IMR-90 (cell line): ENCODE results near the gene ACTRT2. TPM values are rescaled to one million over a fixed set of nuclear protein-coding genes. Genes with fewer than 3 reads are reported as not detected.

ENCODE experiments used
- ATAC-seq: fragments of 200-7000 bp; cut with Tn5 transposase; 2 replicates; pipeline ENCODE4 v1.9.1; 2020; ENCODE audit warnings: low read depth, mild to moderate bottlenecking, moderate library complexity
- BruUV-seq: library from RNA; stranded (reverse); fragments of 400-500 nt; replicated peaks from 2 replicates; lab custom pipeline; 2021; lab: Mats Ljungman, UMichigan
- CTCF ChIA-PET: fragments of 300-600 bp; formaldehyde crosslinking; extraction: SDS; loops from one replicate; lab custom pipeline; 2021; ENCODE audit warnings: antibody characterized with exemption; lab: Yijun Ruan, JAX
- POLR2A ChIA-PET: fragments of 300-600 bp; sonication (Branson Sonifier 250); formaldehyde crosslinking; loops from one replicate; lab custom pipeline; 2022; ENCODE audit warnings: antibody characterized with exemption; ENCODE audit not compliant: unreplicated experiment; lab: Charles Lee
- DNase-seq: peaks from one replicate; pipeline ENCODE4 v3.0.0; 2013
- H2AFZ ChIP-seq: replicated peaks from 2 replicates; pipeline ENCODE3; 2013; ENCODE audit warnings: low read length, mild to moderate bottlenecking; ENCODE audit not compliant: poor library complexity
- H2AK5ac ChIP-seq: 2 replicates; pipeline ENCODE4 v1.6.1; 2013; ENCODE audit warnings: low read depth, low read length, inconsistent platforms
- H2AK9ac ChIP-seq: replicated peaks from 2 replicates; pipeline ENCODE3; 2013; ENCODE audit warnings: mild to moderate bottlenecking, low read depth, low read length, moderate library complexity; ENCODE audit not compliant: poor library complexity
- H2BK120ac ChIP-seq: 2 replicates; pipeline ENCODE4 v1.6.1; 2013; ENCODE audit warnings: low read depth, low read length, inconsistent platforms
- H2BK15ac ChIP-seq: 3 replicates; pipeline ENCODE4 v1.6.1; 2013; ENCODE audit warnings: low read depth, low read length, inconsistent platforms
- H2BK20ac ChIP-seq: 2 replicates; pipeline ENCODE4 v1.6.1; 2013; ENCODE audit warnings: low read depth, mild to moderate bottlenecking, inconsistent platforms, low read length, moderate library complexity
- H2BK5ac ChIP-seq: 2 replicates; pipeline ENCODE4 v1.6.1; 2013; ENCODE audit warnings: mild to moderate bottlenecking, low read depth, low read length, inconsistent platforms; ENCODE audit not compliant: poor library complexity, severe bottlenecking
- H3K14ac ChIP-seq: replicated peaks from 2 replicates; pipeline ENCODE4 v1.6.1; 2013; ENCODE audit warnings: low read depth, low read length, inconsistent platforms
- H3K18ac ChIP-seq: 2 replicates; pipeline ENCODE4 v1.6.1; 2013; ENCODE audit warnings: low read depth, low read length, control low read depth
- H3K23ac ChIP-seq: 2 replicates; pipeline ENCODE4 v1.6.1; 2013; ENCODE audit warnings: low read depth, low read length, inconsistent platforms
- H3K27ac ChIP-seq: 2 replicates; pipeline ENCODE4 v1.5.1; 2013; ENCODE audit warnings: mild to moderate bottlenecking, control low read depth, low read length; ENCODE audit not compliant: insufficient read depth
- H3K27me3 ChIP-seq: 2 replicates; pipeline ENCODE4 v1.6.1; 2013; ENCODE audit warnings: low read length; ENCODE audit not compliant: control insufficient read depth, insufficient read depth
- H3K36me3 ChIP-seq: 2 replicates; pipeline ENCODE4 v1.6.1; 2013; ENCODE audit warnings: low read length, mixed read lengths; ENCODE audit not compliant: control insufficient read depth, insufficient read depth
- H3K4ac ChIP-seq: 2 replicates; pipeline ENCODE4 v1.6.1; 2013; ENCODE audit warnings: low read depth, low read length, inconsistent platforms
- H3K4me1 ChIP-seq: 2 replicates; pipeline ENCODE4 v1.6.1; 2013; ENCODE audit warnings: low read length, mixed read lengths; ENCODE audit not compliant: control insufficient read depth, insufficient read depth
- H3K4me2 ChIP-seq: 2 replicates; pipeline ENCODE4 v1.6.1; 2013; ENCODE audit warnings: low read depth, mild to moderate bottlenecking, control low read depth, low read length, moderate library complexity
- H3K4me3 ChIP-seq: 2 replicates; pipeline ENCODE4 v1.5.1; 2013; ENCODE audit warnings: low read depth, mild to moderate bottlenecking, control low read depth, low read length, moderate library complexity; ENCODE audit not compliant: insufficient read depth
- H3K56ac ChIP-seq: 2 replicates; pipeline ENCODE4 v1.6.1; 2013; ENCODE audit warnings: low read length, inconsistent platforms; ENCODE audit not compliant: insufficient read depth; ENCODE audit errors: extremely low read depth
- H3K79me1 ChIP-seq, 2 experiments: 2 replicates each; pipeline ENCODE4 v1.6.1; 2013; ENCODE audit warnings: low read length in 2 of 2, inconsistent platforms in 1 of 2, low read depth in 1 of 2
- H3K9ac ChIP-seq: 2 replicates; pipeline ENCODE4 v1.6.1; 2013; ENCODE audit warnings: low read depth, low read length, control low read depth
- H3K9me1 ChIP-seq: 2 replicates; pipeline ENCODE4 v1.6.1; 2013; ENCODE audit warnings: low read length, inconsistent platforms; ENCODE audit not compliant: insufficient read depth
- H3K9me3 ChIP-seq: 2 replicates; pipeline ENCODE4 v1.6.1; 2013; ENCODE audit warnings: low read length; ENCODE audit not compliant: control insufficient read depth, insufficient read depth
- H4K20me1 ChIP-seq: 2 replicates; pipeline ENCODE4 v1.6.1; 2013; ENCODE audit warnings: low read length, inconsistent platforms; ENCODE audit not compliant: insufficient read depth
- H4K5ac ChIP-seq: 2 replicates; pipeline ENCODE4 v1.6.1; 2013; ENCODE audit warnings: mild to moderate bottlenecking, low read depth, low read length, control low read depth
- H4K8ac ChIP-seq, 2 experiments: 2 replicates each; pipeline ENCODE4 v1.6.1; 2013; ENCODE audit warnings: low read depth in 2 of 2, low read length in 2 of 2, control low read depth in 1 of 2, inconsistent platforms in 1 of 2
- H4K91ac ChIP-seq: 2 replicates; pipeline ENCODE4 v1.6.1; 2013; ENCODE audit warnings: low read depth, low read length, inconsistent platforms; ENCODE audit not compliant: insufficient read depth
- BHLHE40 ChIP-seq: fragments of 150-350 bp; IDR thresholded peaks from 2 replicates; pipeline ENCODE4 v1.6.1; 2016; ENCODE audit warnings: mild to moderate bottlenecking, low read depth, low read length
- CEBPB ChIP-seq: IDR thresholded peaks from 2 replicates; pipeline ENCODE4 v1.6.1; 2012; ENCODE audit warnings: low read depth, low read length, improper control_type of control experiment
- CHD1 ChIP-seq: IDR thresholded peaks from 2 replicates; pipeline ENCODE4 v1.6.1; 2012; ENCODE audit warnings: low read depth, low read length, improper control_type of control experiment
- CTCF ChIP-seq: conservative IDR thresholded peaks from 2 replicates; pipeline ENCODE4 v1.5.1; 2012; ENCODE audit warnings: mild to moderate bottlenecking, low read depth, low read length, improper control_type of control experiment
- ELK1 ChIP-seq: fragments of 150-350 bp; IDR thresholded peaks from 2 replicates; pipeline ENCODE4 v1.6.1; 2016; ENCODE audit warnings: low read depth, mild to moderate bottlenecking, low read length, moderate library complexity, borderline replicate concordance
- FOS ChIP-seq: fragments of 150-350 bp; IDR thresholded peaks from 2 replicates; pipeline ENCODE4 v1.6.1; 2016; ENCODE audit warnings: low read depth, low read length
- MAFK ChIP-seq: IDR thresholded peaks from 2 replicates; pipeline ENCODE4 v1.6.1; 2012; ENCODE audit warnings: low read depth, low read length, improper control_type of control experiment
- MAZ ChIP-seq: IDR thresholded peaks from 2 replicates; pipeline ENCODE4 v1.6.1; 2012; ENCODE audit warnings: low read depth, mild to moderate bottlenecking, low read length, improper control_type of control experiment, moderate library complexity, borderline replicate concordance
- MXI1 ChIP-seq: IDR thresholded peaks from 2 replicates; pipeline ENCODE4 v1.6.1; 2012; ENCODE audit warnings: low read depth, mild to moderate bottlenecking, low read length, moderate library complexity, borderline replicate concordance
- NFE2L2 ChIP-seq: fragments of 150-350 bp; IDR thresholded peaks from 2 replicates; pipeline ENCODE4 v1.6.1; 2016; ENCODE audit warnings: low read depth, mild to moderate bottlenecking, low read length
- POLR2A ChIP-seq: IDR thresholded peaks from 2 replicates; pipeline ENCODE4 v1.6.1; 2012; ENCODE audit warnings: mild to moderate bottlenecking, low read depth, low read length
- RAD21 ChIP-seq: IDR thresholded peaks from 2 replicates; pipeline ENCODE4 v1.6.1; 2012; ENCODE audit warnings: low read length, improper control_type of control experiment
- RFX5 ChIP-seq: IDR thresholded peaks from 2 replicates; pipeline ENCODE4 v1.8.0; 2012; ENCODE audit warnings: low read depth, mild to moderate bottlenecking, low read length, moderate library complexity
- SMC3 ChIP-seq: fragments of 150-350 bp; IDR thresholded peaks from 2 replicates; pipeline ENCODE4 v1.6.1; 2016; ENCODE audit warnings: low read depth, mild to moderate bottlenecking, antibody characterized with exemption, low read length, moderate library complexity
- WGBS, 2 experiments: methylation state at CpG; one replicate each; pipeline versions ENCODE4 v1.1.5 to v1.1.7; 2013; ENCODE audit warnings: missing lambda C conversion rate in 2 of 2; ENCODE audit not compliant: insufficient read length in 1 of 2; ENCODE audit errors: extremely low coverage in 2 of 2; 5-methylcytosine and 5-hydroxymethylcytosine counted together
- dilution Hi-C: fragments of 300-500 bp; cut with HindIII; formaldehyde crosslinking; loops from one replicate; pipeline ENCODE4 v1.14.3; 2018; ENCODE audit warnings: low sequenced_read_pairs; ENCODE audit not compliant: unreplicated experiment
- in situ Hi-C: fragments of 300-500 bp; cut with MboI; formaldehyde crosslinking; loops from 3 replicates; pipeline ENCODE4 v1.14.3; 2019; ENCODE audit warnings: low sequenced_read_pairs, inconsistent platforms, mixed read lengths
- intact Hi-C: fragments of 100-400 bp; cut with micrococcal nuclease; formaldehyde crosslinking; loops from 2 replicates; pipeline ENCODE4 v1.10.0; 2022
- polyA plus RNA-seq, 3 experiments: library from polyadenylated mRNA; depleted of rRNA; stranded (reverse); fragments of >200 nt; gene quantifications; 2 replicates each; pipeline ENCODE4 v1.2.3, GENCODE V29; 2012; ENCODE audit warnings: low replicate concordance in 1 of 3
- total RNA-seq: library from RNA; depleted of rRNA; stranded (reverse); fragments of >200 nt; gene quantifications from 2 replicates; pipeline ENCODE4 v1.2.3, GENCODE V29; 2012
- TF ChIP-seq, protein P1 (sequence below): fragments of 150-350 bp; IDR thresholded peaks from 2 replicates; pipeline ENCODE4 v1.6.1; 2017; ENCODE audit warnings: mild to moderate bottlenecking, antibody characterized with exemption, low read length, low read depth

Gene ACTRT2
- total and polyA plus RNA-seq, 2 of the 4 experiments (the other 2 are of a cell fraction): not detected

DNA sequence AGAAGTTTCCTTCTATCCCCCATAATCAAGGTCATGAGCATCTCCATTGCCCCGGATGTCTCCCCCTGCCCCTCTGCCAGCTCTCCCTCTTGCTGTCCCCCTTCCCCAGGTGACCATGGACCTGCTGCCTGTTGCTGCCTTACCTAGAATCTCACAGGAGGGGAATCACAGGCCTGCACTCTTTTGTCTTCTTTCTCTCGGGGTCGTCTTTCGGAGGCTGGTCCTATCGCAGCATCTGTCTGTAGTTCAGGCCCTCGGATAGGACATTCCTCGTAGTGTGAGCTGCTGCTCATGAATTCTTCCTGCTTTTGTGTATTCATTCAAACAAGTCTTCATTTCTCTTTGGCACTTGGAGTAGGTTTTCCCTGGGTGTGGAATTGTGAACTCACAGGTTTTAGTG lies 39.9 kb upstream of the ACTRT2 start:
- Histone ChIP-seq H3K27ac (no peak overlapping the region), H3K4ac (no peak overlapping the region), H3K18ac (no peak overlapping the region), H2BK5ac (no peak overlapping the region), H2AFZ (no peak overlapping the region), H3K9me1 (no peaks in the 10 kb centered on the region), H3K4me3 (no peak overlapping the region), H3K79me1 (no peaks in the 10 kb centered on the region), H2AK9ac (no peak overlapping the region), H2BK20ac (no peak overlapping the region), H3K9ac (no peak overlapping the region), H4K8ac (no peak overlapping the region), H2BK15ac (no peak overlapping the region), H3K14ac (no peak overlapping the region), H2AK5ac (no peak overlapping the region), H3K4me2 (no peak overlapping the region), H3K36me3 (no peaks in the 10 kb centered on the region), H2BK120ac (no peak overlapping the region), H4K91ac (no peak overlapping the region), H4K5ac (no peak overlapping the region), H4K20me1 (no peaks in the 10 kb centered on the region), H3K23ac (no peak overlapping the region), H3K56ac (no peak overlapping the region), H3K27me3 (no peaks in the 10 kb centered on the region), H3K4me1 (no peaks in the 10 kb centered on the region), H3K9me3 (peaks cover 41% of the 10 kb centered on the region)
- CTCF ChIA-PET: no interaction called here
- POLR2A ChIA-PET: no interaction called here
- BruUV-seq: no TSS peak
- intact Hi-C loops (no loop called here), in situ Hi-C loops (no loop called here), dilution Hi-C loops (no loop called here)
- no CpG with 5 or more reads among the region's 7 CpGs for WGBS, 2 experiments
- ATAC-seq (no peak), DNase-seq (no peak)
- TF ChIP-seq MAZ: no peak
- TF ChIP-seq RAD21: no peak
- no peak for TF ChIP-seq POLR2A
- no peak for TF ChIP-seq NFE2L2
- TF ChIP-seq CEBPB: no peak
- TF ChIP-seq CTCF: no peak
- no peak for TF ChIP-seq RFX5
- no peak for TF ChIP-seq CHD1
- TF ChIP-seq, protein P1, sequence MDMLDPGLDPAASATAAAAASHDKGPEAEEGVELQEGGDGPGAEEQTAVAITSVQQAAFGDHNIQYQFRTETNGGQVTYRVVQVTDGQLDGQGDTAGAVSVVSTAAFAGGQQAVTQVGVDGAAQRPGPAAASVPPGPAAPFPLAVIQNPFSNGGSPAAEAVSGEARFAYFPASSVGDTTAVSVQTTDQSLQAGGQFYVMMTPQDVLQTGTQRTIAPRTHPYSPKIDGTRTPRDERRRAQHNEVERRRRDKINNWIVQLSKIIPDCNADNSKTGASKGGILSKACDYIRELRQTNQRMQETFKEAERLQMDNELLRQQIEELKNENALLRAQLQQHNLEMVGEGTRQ: no peak
- no peak for TF ChIP-seq MXI1
- no peak for TF ChIP-seq SMC3
- TF ChIP-seq MAFK: no peak
- TF ChIP-seq BHLHE40: no peak
- TF ChIP-seq ELK1: no peak
- no peak for TF ChIP-seq FOS
